Calu3 (cell line): ENCODE results near the gene SLC25A48. TPM values are rescaled to one million over a fixed set of nuclear protein-coding genes. Genes with fewer than 3 reads are reported as not detected.
A peak's percentile ranks its signal among the peaks of the same experiment; 100 is the strongest.

Source experiments
- BruUV-seq: library from RNA; stranded (reverse); fragments of 400-500 nt; replicated peaks from 2 replicates; lab custom pipeline; 2021; lab: Mats Ljungman, UMichigan
- CTCF ChIA-PET: fragments of 300-600 bp; sonication (Branson Sonifier 250); formaldehyde crosslinking; loops from one replicate; lab custom pipeline; 2022; ENCODE audit warnings: antibody characterized with exemption; lab: Charles Lee
- DNase-seq: peaks from one replicate; pipeline ENCODE4 v3.0.0; 2022
- H3K27ac Mint-ChIP-seq: one replicate; pipeline ENCODE4 v1.8.0; 2022; ENCODE audit warnings: mixed read lengths; ENCODE audit not compliant: unreplicated experiment
- H3K27me3 Mint-ChIP-seq: one replicate; pipeline ENCODE4 v1.8.0; 2022; ENCODE audit warnings: mixed read lengths; ENCODE audit not compliant: unreplicated experiment
- H3K36me3 Mint-ChIP-seq: one replicate; pipeline ENCODE4 v1.8.0; 2022; ENCODE audit warnings: mild to moderate bottlenecking, moderate library complexity, mixed read lengths; ENCODE audit not compliant: insufficient read depth, unreplicated experiment
- H3K4me1 Mint-ChIP-seq: one replicate; pipeline ENCODE4 v1.8.0; 2022; ENCODE audit warnings: mild to moderate bottlenecking, low read depth, mixed read lengths; ENCODE audit not compliant: unreplicated experiment
- H3K4me3 Mint-ChIP-seq: one replicate; pipeline ENCODE4 v1.8.0; 2022; ENCODE audit warnings: mild to moderate bottlenecking, low read depth, moderate library complexity, mixed read lengths; ENCODE audit not compliant: unreplicated experiment
- H3K9me3 Mint-ChIP-seq: one replicate; pipeline ENCODE4 v1.8.0; 2022; ENCODE audit warnings: low read depth, mixed read lengths; ENCODE audit not compliant: unreplicated experiment
- CTCF ChIP-seq: fragments of 200-600 bp; IDR thresholded peaks from one replicate; pipeline ENCODE4 v1.8.0; 2022; ENCODE audit warnings: antibody characterized with exemption; ENCODE audit not compliant: unreplicated experiment
- intact Hi-C: fragments of 100-400 bp; cut with micrococcal nuclease; formaldehyde crosslinking; loops from one replicate; pipeline ENCODE4 v1.10.0; 2022; ENCODE audit not compliant: unreplicated experiment
- total RNA-seq: library from RNA; stranded (reverse); gene quantifications from 2 replicates; pipeline ENCODE4 v1.2.3, GENCODE V29; 2022

Gene SLC25A48
- total RNA-seq, 1 experiment from 2014 or later: not detected

GRCh38 chr5:135885031-135885430, 50.6 kb downstream of the SLC25A48 start:
- no TSS peak for BruUV-seq
- CTCF ChIA-PET: no interaction called here
- Mint-ChIP-seq H3K36me3 (no peaks in the 10 kb centered on the region), H3K4me3 (no peak overlapping the region), H3K4me1 (peaks cover 21% of the 10 kb centered on the region), H3K9me3 (no peaks in the 10 kb centered on the region), H3K27me3 (peaks cover 62% of the 10 kb centered on the region), H3K27ac (no peak overlapping the region)
- DNase-seq: no peak
- intact Hi-C loops: loop anchor here (5.0 kb wide), 1 partner anchor 887 kb away; no protein-coding TSS in a partner anchor
- TF ChIP-seq CTCF: no peak

- intact Hi-C loops: loop anchor here (2.0 to 5.0 kb wide), 2 partner anchors 59 to 886 kb away; no protein-coding TSS in a partner anchor
- H3K4me3 Mint-ChIP-seq: no peak overlapping the region
- H3K36me3 Mint-ChIP-seq: no peaks in the 10 kb centered on the region
- no peak overlapping the region for H3K27ac Mint-ChIP-seq
- no peak for TF ChIP-seq CTCF
- H3K27me3 Mint-ChIP-seq: peaks cover 51% of the 10 kb centered on the region
- DNase-seq: no peak
- CTCF ChIA-PET: interaction anchor here (0.6 to 0.7 kb wide), 4 partner anchors 16 to 319 kb away, joined by 3 to 5 read pairs (median 4); partner anchors contain the start of gene CXCL14
- H3K4me1 Mint-ChIP-seq: peaks cover 12% of the 10 kb centered on the region
- H3K9me3 Mint-ChIP-seq: no peaks in the 10 kb centered on the region
- BruUV-seq: no TSS peak
Measured at GRCh38 chr5:135886136-135886535, 51.7 kb downstream of the SLC25A48 start.

- peak; percentile 88 for TF ChIP-seq CTCF
- H3K4me1 Mint-ChIP-seq: peaks cover 12% of the 10 kb centered on the region
- H3K27ac Mint-ChIP-seq: no peak overlapping the region
- CTCF ChIA-PET: interaction anchor here (0.9 kb wide), 1 partner anchor 255 kb away, joined by 6 read pairs; no protein-coding TSS in a partner anchor
- intact Hi-C loops: loop anchor here (1.0 to 5.0 kb wide), 7 partner anchors 57 to 885 kb away; no protein-coding TSS in a partner anchor
- DNase-seq: peak; percentile 88
- H3K36me3 Mint-ChIP-seq: no peaks in the 10 kb centered on the region
- BruUV-seq: no TSS peak
- peaks cover 38% of the 10 kb centered on the region for H3K27me3 Mint-ChIP-seq
- no peak overlapping the region for H3K4me3 Mint-ChIP-seq
- no peaks in the 10 kb centered on the region for H3K9me3 Mint-ChIP-seq
Measured at GRCh38 chr5:135887447-135887864, 53.0 kb downstream of the SLC25A48 start.

- peaks cover 32% of the 10 kb centered on the region for H3K27me3 Mint-ChIP-seq
- no TSS peak for BruUV-seq
- DNase-seq: peak; percentile 27
- intact Hi-C loops: loop anchor here (1.0 to 5.0 kb wide), 7 partner anchors 57 to 884 kb away; no protein-coding TSS in a partner anchor
- peaks cover 12% of the 10 kb centered on the region for H3K4me1 Mint-ChIP-seq
- no peaks in the 10 kb centered on the region for H3K9me3 Mint-ChIP-seq
- H3K36me3 Mint-ChIP-seq: no peaks in the 10 kb centered on the region
- CTCF ChIA-PET: interaction anchor here (0.9 kb wide), 1 partner anchor 255 kb away, joined by 6 read pairs; no protein-coding TSS in a partner anchor
- no peak for TF ChIP-seq CTCF
- no peak overlapping the region for H3K27ac Mint-ChIP-seq
- H3K4me3 Mint-ChIP-seq: no peak overlapping the region
Measured at GRCh38 chr5:135887881-135888614, 53.6 kb downstream of the SLC25A48 start.
